K562 (cell line): Measurements from ENCODE around the gene CMTM4. TPM values are rescaled to one million over a fixed set of nuclear protein-coding genes. Genes with fewer than 3 reads are reported as not detected.
A peak's percentile ranks its signal among the peaks of the same experiment; 100 is the strongest.

Experiments used
- BMI1 ChIP-seq: fragments of 150-350 bp; IDR thresholded peaks from 2 replicates; pipeline ENCODE4 v1.6.1; 2014; ENCODE audit warnings: low read length
- CCAR2 ChIP-seq: fragments of 200-400 bp; formaldehyde crosslinking; IDR thresholded peaks from 2 replicates; pipeline ENCODE4 v1.6.1; 2017; ENCODE audit warnings: mild to moderate bottlenecking, low read depth, low read length
- DNMT1 ChIP-seq: fragments of 450-650 bp; IDR thresholded peaks from 2 replicates; pipeline ENCODE4 v1.6.1; 2016; ENCODE audit warnings: antibody characterized with exemption, mild to moderate bottlenecking
- EGR1 ChIP-seq: fragments of 450-650 bp; conservative IDR thresholded peaks from 2 replicates; pipeline ENCODE4 v1.6.1; 2017; ENCODE audit warnings: mild to moderate bottlenecking
- EHMT2 ChIP-seq: fragments of 450-650 bp; IDR thresholded peaks from 2 replicates; pipeline ENCODE4 v1.6.1; 2018; ENCODE audit warnings: antibody characterized with exemption
- PHF20 ChIP-seq: fragments of 450-650 bp; IDR thresholded peaks from 2 replicates; pipeline ENCODE4 v1.6.1; 2018; ENCODE audit not compliant: partially characterized antibody
- RFX7 ChIP-seq: fragments of 250-450 bp; sonication (Bioruptor Pico); IDR thresholded peaks from 2 replicates; pipeline ENCODE4 v1.5.1; 2021; ENCODE audit warnings: mild to moderate bottlenecking
- TRIM28 ChIP-seq: fragments of 450-650 bp; IDR thresholded peaks from 2 replicates; pipeline ENCODE4 v1.6.1; 2017
- ZBTB1 ChIP-seq: sonication (generic); formaldehyde crosslinking; IDR thresholded peaks from 2 replicates; pipeline ENCODE4 v1.8.1; 2023; ENCODE audit warnings: missing genetic modification reagents, low read depth, mild to moderate bottlenecking, borderline replicate concordance
- ZBTB8A ChIP-seq: fragments of 450-650 bp; IDR thresholded peaks from 2 replicates; pipeline ENCODE4 v1.6.1; 2018; ENCODE audit warnings: mild to moderate bottlenecking, moderate library complexity; ENCODE audit not compliant: partially characterized antibody
- ZC3H4 ChIP-seq: sonication (generic); formaldehyde crosslinking; IDR thresholded peaks from 2 replicates; pipeline ENCODE4 v1.9.0; 2021; ENCODE audit warnings: missing genetic modification reagents, borderline replicate concordance
- ZNF239 ChIP-seq: fragments of 250-450 bp; sonication (Bioruptor Pico); IDR thresholded peaks from 2 replicates; pipeline ENCODE4 v1.4.0; 2020; ENCODE audit warnings: mild to moderate bottlenecking
- ZNF41 ChIP-seq: fragments of 250-450 bp; sonication (Bioruptor Pico); conservative IDR thresholded peaks from 2 replicates; pipeline ENCODE4 v1.4.0; 2020; ENCODE audit warnings: mild to moderate bottlenecking
- polyA plus RNA-seq, 8 experiments: library from polyadenylated mRNA; depleted of rRNA in 4 of 8; stranded (reverse) in 5 of 8; unstranded in 3 of 8; fragments of >200 nt; fragmentation: Nextera tagmentation in 2 of 8; fragmentation: Illumina TruSeq in 1 of 8; extraction: Ambion mirVana in 2 of 8; extraction: Trizol in 1 of 8; gene quantifications; 2 replicates each; pipeline versions ENCODE4 v1.2.1 to v1.2.3, GENCODE V29; 2011 to 2014; ENCODE audit warnings: inconsistent platforms in 1 of 8, missing spikeins in 1 of 8
- total RNA-seq, 7 experiments: library from RNA; depleted of rRNA in 6 of 7; stranded (reverse); fragments of >200 nt in 6 of 7; fragmentation: Illumina TruSeq in 2 of 7; extraction: Trizol in 2 of 7; gene quantifications; 2 replicates each; pipeline versions ENCODE4 v1.2.1 to v1.2.3, GENCODE V29; 2011 to 2021; ENCODE audit warnings: low replicate concordance in 1 of 7
- TF ChIP-seq, protein P1 (sequence below): fragments of 450-650 bp; IDR thresholded peaks from 2 replicates; pipeline ENCODE4 v1.6.1; 2017; ENCODE audit warnings: antibody characterized with exemption, mild to moderate bottlenecking
- TF ChIP-seq, protein P2 (sequence below): fragments of 450-650 bp; formaldehyde crosslinking; IDR thresholded peaks from 2 replicates; pipeline ENCODE4 v1.4.0; 2020; ENCODE audit warnings: mild to moderate bottlenecking
- TF ChIP-seq, protein P3 (sequence below): fragments of 200-400 bp; formaldehyde crosslinking; IDR thresholded peaks from 2 replicates; pipeline ENCODE4 v1.6.1; 2017; ENCODE audit warnings: mild to moderate bottlenecking, low read depth, low read length, moderate library complexity
- TF ChIP-seq, protein P4 (sequence below): fragments of 250-450 bp; sonication (Bioruptor Pico); IDR thresholded peaks from 2 replicates; pipeline ENCODE4 v1.5.0; 2022; ENCODE audit warnings: mild to moderate bottlenecking

CMTM4 gene
- total and polyA plus RNA-seq, 9 of the 15 experiments (the other 6 are each of a cell fraction or from before 2014, with no cell fraction given) = 2.0 to 21.3 (median 12.5) TPM

DNA sequence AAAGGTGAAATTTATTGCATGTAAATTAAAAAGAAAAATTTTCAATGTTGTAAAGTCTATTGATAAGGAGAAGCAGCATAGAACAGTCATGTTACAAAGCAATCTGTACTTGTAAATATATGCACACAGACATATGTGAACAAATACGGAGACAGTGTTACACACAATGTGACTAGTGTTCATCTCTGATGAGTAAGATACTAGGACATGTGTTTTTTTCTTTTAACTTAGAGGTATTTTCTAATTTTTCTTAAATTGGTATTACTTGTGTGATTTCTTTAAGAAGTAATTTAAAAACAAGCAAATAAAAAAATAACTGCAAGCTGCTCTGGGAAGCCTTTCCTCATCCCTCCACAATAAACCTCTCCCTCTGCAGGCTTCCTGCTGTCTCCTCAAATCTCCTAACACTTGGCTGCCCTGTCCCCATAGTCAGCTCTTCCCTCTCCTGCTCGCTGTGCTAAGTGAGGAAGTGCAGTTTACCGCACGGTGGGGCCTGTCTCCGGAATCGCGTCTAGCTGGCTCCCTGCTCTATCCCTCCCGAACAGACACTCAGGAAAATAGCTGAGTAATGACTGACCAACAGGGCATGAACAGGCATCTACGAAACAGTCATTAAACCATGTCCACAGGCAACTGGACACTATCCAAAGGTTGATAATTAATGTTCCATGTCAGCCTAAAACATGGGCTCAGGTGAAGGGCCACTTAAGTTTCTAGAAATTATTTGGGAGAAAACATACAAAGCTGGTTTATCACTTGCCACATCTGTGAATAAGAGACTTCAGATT is 35.9 kb downstream of the CMTM4 start (continued):
- 0 out of 2 replicates have a peak, but pooled peaks have one; percentile 21 for TF ChIP-seq TRIM28
- TF ChIP-seq PHF20 = no peak
- no peak for TF ChIP-seq RFX7 (CRISPR knock-in tag)
- TF ChIP-seq EHMT2 = no peak
- TF ChIP-seq, protein P1, sequence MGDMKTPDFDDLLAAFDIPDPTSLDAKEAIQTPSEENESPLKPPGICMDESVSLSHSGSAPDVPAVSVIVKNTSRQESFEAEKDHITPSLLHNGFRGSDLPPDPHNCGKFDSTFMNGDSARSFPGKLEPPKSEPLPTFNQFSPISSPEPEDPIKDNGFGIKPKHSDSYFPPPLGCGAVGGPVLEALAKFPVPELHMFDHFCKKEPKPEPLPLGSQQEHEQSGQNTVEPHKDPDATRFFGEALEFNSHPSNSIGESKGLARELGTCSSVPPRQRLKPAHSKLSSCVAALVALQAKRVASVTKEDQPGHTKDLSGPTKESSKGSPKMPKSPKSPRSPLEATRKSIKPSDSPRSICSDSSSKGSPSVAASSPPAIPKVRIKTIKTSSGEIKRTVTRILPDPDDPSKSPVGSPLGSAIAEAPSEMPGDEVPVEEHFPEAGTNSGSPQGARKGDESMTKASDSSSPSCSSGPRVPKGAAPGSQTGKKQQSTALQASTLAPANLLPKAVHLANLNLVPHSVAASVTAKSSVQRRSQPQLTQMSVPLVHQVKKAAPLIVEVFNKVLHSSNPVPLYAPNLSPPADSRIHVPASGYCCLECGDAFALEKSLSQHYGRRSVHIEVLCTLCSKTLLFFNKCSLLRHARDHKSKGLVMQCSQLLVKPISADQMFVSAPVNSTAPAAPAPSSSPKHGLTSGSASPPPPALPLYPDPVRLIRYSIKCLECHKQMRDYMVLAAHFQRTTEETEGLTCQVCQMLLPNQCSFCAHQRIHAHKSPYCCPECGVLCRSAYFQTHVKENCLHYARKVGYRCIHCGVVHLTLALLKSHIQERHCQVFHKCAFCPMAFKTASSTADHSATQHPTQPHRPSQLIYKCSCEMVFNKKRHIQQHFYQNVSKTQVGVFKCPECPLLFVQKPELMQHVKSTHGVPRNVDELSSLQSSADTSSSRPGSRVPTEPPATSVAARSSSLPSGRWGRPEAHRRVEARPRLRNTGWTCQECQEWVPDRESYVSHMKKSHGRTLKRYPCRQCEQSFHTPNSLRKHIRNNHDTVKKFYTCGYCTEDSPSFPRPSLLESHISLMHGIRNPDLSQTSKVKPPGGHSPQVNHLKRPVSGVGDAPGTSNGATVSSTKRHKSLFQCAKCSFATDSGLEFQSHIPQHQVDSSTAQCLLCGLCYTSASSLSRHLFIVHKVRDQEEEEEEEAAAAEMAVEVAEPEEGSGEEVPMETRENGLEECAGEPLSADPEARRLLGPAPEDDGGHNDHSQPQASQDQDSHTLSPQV = peak; percentile 70; the same call in 1 of the 2 replicates
- TF ChIP-seq ZBTB1 (CRISPR knock-in tag) = no peak
- TF ChIP-seq, protein P2, sequence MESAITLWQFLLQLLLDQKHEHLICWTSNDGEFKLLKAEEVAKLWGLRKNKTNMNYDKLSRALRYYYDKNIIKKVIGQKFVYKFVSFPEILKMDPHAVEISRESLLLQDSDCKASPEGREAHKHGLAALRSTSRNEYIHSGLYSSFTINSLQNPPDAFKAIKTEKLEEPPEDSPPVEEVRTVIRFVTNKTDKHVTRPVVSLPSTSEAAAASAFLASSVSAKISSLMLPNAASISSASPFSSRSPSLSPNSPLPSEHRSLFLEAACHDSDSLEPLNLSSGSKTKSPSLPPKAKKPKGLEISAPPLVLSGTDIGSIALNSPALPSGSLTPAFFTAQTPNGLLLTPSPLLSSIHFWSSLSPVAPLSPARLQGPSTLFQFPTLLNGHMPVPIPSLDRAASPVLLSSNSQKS (CRISPR knock-in tag) = no peak
- TF ChIP-seq CCAR2 = no peak
- TF ChIP-seq, protein P3, sequence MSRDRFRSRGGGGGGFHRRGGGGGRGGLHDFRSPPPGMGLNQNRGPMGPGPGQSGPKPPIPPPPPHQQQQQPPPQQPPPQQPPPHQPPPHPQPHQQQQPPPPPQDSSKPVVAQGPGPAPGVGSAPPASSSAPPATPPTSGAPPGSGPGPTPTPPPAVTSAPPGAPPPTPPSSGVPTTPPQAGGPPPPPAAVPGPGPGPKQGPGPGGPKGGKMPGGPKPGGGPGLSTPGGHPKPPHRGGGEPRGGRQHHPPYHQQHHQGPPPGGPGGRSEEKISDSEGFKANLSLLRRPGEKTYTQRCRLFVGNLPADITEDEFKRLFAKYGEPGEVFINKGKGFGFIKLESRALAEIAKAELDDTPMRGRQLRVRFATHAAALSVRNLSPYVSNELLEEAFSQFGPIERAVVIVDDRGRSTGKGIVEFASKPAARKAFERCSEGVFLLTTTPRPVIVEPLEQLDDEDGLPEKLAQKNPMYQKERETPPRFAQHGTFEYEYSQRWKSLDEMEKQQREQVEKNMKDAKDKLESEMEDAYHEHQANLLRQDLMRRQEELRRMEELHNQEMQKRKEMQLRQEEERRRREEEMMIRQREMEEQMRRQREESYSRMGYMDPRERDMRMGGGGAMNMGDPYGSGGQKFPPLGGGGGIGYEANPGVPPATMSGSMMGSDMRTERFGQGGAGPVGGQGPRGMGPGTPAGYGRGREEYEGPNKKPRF = no peak
- no peak for TF ChIP-seq ZC3H4 (CRISPR knock-in tag)
- TF ChIP-seq ZBTB8A = no peak
- no peak for TF ChIP-seq ZNF41 (CRISPR knock-in tag)
- TF ChIP-seq BMI1 = no peak
- TF ChIP-seq ZNF239 (CRISPR knock-in tag) = no peak
- TF ChIP-seq, protein P4, sequence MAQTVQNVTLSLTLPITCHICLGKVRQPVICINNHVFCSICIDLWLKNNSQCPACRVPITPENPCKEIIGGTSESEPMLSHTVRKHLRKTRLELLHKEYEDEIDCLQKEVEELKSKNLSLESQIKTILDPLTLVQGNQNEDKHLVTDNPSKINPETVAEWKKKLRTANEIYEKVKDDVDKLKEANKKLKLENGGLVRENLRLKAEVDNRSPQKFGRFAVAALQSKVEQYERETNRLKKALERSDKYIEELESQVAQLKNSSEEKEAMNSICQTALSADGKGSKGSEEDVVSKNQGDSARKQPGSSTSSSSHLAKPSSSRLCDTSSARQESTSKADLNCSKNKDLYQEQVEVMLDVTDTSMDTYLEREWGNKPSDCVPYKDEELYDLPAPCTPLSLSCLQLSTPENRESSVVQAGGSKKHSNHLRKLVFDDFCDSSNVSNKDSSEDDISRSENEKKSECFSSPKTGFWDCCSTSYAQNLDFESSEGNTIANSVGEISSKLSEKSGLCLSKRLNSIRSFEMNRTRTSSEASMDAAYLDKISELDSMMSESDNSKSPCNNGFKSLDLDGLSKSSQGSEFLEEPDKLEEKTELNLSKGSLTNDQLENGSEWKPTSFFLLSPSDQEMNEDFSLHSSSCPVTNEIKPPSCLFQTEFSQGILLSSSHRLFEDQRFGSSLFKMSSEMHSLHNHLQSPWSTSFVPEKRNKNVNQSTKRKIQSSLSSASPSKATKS (CRISPR knock-in tag) = no peak
- TF ChIP-seq DNMT1 = no peak
- TF ChIP-seq EGR1 = no peak
